Rectal smooth muscle tissue (tissue), 1 donor: ENCODE data around the gene RTL10.

Experiments
- H3K27ac ChIP-seq: one replicate; pipeline ENCODE4 v1.7.0; 2013; ENCODE audit warnings: low read depth, low read length, inconsistent platforms
- H3K27me3 ChIP-seq: one replicate; pipeline ENCODE4 v1.7.0; 2013; ENCODE audit warnings: low read length; ENCODE audit not compliant: control insufficient read depth, insufficient read depth
- H3K36me3 ChIP-seq: one replicate; pipeline ENCODE4 v1.7.0; 2013; ENCODE audit warnings: low read length; ENCODE audit not compliant: control insufficient read depth, insufficient read depth
- H3K4me1 ChIP-seq: one replicate; pipeline ENCODE4 v1.7.0; 2013; ENCODE audit warnings: low read length; ENCODE audit not compliant: control insufficient read depth, insufficient read depth
- H3K4me3 ChIP-seq: one replicate; pipeline ENCODE4 v1.7.0; 2013; ENCODE audit warnings: low read length
- H3K9ac ChIP-seq: one replicate; pipeline ENCODE4 v1.7.0; 2013; ENCODE audit warnings: low read length

Gene RTL10

DNA sequence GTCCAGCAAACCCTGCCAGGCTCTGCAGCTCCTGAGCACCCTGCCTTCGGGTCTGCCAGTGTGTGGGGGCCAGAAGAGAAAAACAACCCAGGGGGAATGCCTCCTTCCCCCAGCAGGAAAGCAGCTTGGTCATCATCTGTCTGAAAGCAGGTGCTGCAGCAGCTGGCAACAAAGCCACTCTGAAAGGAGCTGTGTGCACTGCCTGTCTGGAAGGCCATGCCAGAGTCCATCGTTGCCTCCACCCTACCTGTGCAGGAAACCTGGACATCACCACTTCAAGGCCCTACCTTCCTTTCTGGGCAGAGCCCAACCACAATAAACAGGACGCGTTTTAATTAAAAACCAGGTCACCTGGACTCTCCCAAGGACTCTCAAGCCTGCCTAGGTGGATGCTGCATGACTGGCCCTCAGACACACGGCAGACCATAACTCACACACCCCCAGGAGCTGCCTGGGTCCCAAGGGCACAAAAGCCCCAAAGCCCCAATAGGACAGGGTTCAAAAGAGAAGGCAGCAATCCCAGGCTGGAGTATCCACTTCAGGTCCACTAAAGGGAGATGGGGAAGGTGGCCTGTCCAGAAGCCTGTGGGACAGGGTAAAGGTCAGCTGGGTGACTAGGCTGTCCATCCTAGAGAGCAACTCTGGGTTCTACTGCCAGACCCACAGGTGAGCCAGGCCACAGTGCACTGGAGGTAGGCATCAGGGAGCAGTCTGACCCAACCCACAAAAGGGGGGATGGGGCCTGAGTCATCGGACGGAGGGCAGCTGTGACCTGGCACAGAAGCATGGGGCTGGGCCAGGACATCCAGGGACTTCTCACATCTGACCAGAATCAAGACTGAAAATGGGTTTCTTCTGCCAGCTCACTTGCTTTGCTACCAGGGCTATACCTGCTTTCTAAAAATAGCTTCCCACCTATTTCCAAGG lies 6.1 kb downstream of the RTL10 start:
- Histone ChIP-seq H3K27ac (no peak overlapping the region), H3K4me1 (peaks cover 9% of the 10 kb centered on the region), H3K36me3 (peaks cover 23% of the 10 kb centered on the region), H3K27me3 (no peaks in the 10 kb centered on the region), H3K9ac (no peak overlapping the region), H3K4me3 (no peak overlapping the region)

GRCh38 chr22:19847345-19847632 lies 7.4 kb downstream of the RTL10 start:
- Histone ChIP-seq H3K4me3 (no peak overlapping the region), H3K4me1 (no peaks in the 10 kb centered on the region), H3K36me3 (peaks cover 21% of the 10 kb centered on the region), H3K9ac (no peak overlapping the region), H3K27ac (no peak overlapping the region), H3K27me3 (no peaks in the 10 kb centered on the region)

DNA sequence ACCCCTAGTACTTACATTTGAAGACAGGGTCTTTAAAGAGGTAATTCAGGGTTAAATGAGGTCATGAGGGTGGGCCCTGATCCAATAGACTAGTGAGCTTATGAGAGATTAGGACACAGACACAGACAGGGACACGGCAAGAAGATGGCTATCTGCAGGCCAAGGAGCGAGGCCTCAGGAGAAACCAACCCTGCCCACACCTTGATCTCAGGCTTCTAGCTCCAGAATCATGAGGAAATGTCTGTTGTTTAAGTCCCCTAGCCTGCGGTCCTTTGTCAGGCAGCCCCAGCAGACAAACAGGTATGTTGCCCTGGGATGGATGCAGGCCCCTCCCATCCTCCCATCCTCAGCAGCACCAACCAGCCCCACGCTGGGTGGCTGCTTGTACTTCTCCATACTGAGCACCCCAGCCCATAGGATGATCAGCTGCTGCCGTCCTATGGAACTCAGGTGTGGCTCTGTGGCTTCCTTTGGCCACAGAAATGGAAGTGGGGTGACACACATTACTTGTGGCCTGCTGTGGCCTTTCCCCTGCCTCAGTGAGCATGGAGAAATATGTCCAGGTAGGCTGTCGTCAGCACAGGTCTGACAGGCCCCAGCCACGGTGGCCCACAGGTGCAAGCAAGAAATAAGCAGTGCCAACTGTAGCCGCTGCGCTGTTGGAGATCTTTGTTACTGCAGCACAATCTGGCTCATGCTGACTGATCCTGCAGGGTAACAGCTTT lies 7.9 kb downstream of the RTL10 start:
- Histone ChIP-seq H3K36me3 (peaks cover 16% of the 10 kb centered on the region), H3K9ac (no peak overlapping the region), H3K27me3 (no peaks in the 10 kb centered on the region), H3K4me1 (no peaks in the 10 kb centered on the region), H3K4me3 (no peak overlapping the region), H3K27ac (no peak overlapping the region)

DNA sequence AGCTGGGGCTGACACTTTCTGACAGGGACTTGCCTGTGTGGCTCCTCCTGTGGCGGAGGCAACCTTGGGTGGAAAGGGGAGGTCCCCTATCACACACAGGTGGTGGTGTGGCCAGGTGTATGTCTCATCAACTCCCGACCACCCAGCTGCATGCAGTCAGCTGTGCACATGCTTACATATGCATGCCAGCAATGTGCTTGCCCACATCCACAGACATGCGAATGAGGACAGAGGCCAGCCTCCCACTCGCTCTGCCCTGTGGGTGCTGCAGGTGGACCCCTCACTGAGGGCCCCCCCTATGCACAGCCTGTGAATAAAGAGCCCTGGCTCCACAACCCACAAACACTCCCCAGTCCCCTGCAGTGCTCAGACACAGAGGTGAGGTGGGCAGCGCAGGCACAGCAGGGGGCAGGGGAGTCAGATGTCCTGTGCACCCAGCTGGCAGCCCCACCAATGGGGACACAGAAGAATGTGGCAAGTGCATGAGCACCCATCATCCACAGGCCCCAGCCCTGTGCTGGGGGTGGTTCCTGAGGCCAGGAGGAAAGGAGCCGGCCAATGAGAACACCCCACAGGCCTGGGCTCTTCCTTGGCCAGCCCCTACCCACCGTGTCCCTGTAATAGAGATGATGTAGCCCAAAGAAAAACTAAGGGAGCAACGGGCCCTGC lies 9.5 kb downstream of the RTL10 start:
- Histone ChIP-seq H3K4me1 (no peaks in the 10 kb centered on the region), H3K9ac (no peak overlapping the region), H3K27ac (no peak overlapping the region), H3K36me3 (peaks cover 1% of the 10 kb centered on the region), H3K27me3 (no peaks in the 10 kb centered on the region), H3K4me3 (no peak overlapping the region)

GRCh38 chr22:19844377-19845053 lies 10.2 kb downstream of the RTL10 start:
- H3K36me3 ChIP-seq: no peaks in the 10 kb centered on the region
- H3K9ac ChIP-seq: no peak overlapping the region
- no peak overlapping the region for H3K27ac ChIP-seq
- no peak overlapping the region for H3K4me3 ChIP-seq
- H3K4me1 ChIP-seq: no peaks in the 10 kb centered on the region
- no peaks in the 10 kb centered on the region for H3K27me3 ChIP-seq

- no peaks in the 10 kb centered on the region for H3K36me3 ChIP-seq
- no peak overlapping the region for H3K4me3 ChIP-seq
- H3K9ac ChIP-seq: no peak overlapping the region
- H3K27ac ChIP-seq: peak overlapping the region; percentile 18
- no peaks in the 10 kb centered on the region for H3K27me3 ChIP-seq
- no peaks in the 10 kb centered on the region for H3K4me1 ChIP-seq
These were observed 10.8 kb downstream of the RTL10 start for GRCh38 chr22:19843857-19844376.

DNA sequence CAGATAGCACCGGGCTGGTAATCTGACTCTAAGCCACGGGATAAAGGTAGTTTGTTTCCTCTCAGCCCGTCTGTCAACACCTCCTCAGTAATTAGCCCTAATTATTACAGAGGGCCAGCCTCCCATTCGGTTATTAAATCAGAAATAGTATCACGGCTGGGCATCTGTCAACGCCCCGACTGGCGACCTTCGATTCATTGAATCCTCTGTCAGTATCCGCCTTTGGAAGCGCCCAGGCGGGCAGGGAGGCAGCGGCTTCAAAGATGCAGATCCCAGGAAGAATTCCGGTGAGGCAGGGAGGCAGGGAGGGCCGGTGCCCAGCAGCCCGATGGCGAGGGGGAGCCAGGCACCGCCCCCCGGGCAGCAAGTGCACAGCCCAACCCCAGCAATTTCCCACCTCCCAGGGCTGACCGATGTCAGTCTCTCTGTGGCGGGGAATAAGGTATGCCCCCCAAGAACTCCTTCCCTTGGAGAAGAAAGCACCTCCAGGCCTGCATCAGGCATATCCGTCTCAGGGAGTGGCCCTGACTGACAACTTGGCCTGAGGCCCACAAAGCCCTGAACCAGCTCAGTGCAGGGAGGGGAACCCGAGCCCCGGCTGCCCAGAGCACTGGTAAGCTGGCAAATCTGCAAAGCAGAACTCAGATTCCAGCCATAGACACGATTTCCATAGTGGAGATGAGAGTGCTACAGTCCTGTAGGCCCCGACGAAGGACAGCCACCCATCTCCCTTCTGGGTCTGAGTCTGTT lies 11.4 kb downstream of the RTL10 start:
- Histone ChIP-seq H3K4me1 (no peaks in the 10 kb centered on the region), H3K36me3 (no peaks in the 10 kb centered on the region), H3K4me3 (no peak overlapping the region), H3K27ac (no peak overlapping the region), H3K27me3 (no peaks in the 10 kb centered on the region), H3K9ac (no peak overlapping the region)

- Histone ChIP-seq H3K36me3 (no peaks in the 10 kb centered on the region), H3K9ac (no peak overlapping the region), H3K27me3 (no peaks in the 10 kb centered on the region), H3K4me3 (no peak overlapping the region), H3K27ac (no peak overlapping the region), H3K4me1 (no peaks in the 10 kb centered on the region)
These were observed 12.1 kb downstream of the RTL10 start for GRCh38 chr22:19842393-19843106.

- Histone ChIP-seq H3K9ac (no peak overlapping the region), H3K4me3 (no peak overlapping the region), H3K27me3 (no peaks in the 10 kb centered on the region), H3K36me3 (no peaks in the 10 kb centered on the region), H3K4me1 (no peaks in the 10 kb centered on the region), H3K27ac (no peak overlapping the region)
These were observed 12.9 kb downstream of the RTL10 start for GRCh38 chr22:19841641-19842392.

DNA sequence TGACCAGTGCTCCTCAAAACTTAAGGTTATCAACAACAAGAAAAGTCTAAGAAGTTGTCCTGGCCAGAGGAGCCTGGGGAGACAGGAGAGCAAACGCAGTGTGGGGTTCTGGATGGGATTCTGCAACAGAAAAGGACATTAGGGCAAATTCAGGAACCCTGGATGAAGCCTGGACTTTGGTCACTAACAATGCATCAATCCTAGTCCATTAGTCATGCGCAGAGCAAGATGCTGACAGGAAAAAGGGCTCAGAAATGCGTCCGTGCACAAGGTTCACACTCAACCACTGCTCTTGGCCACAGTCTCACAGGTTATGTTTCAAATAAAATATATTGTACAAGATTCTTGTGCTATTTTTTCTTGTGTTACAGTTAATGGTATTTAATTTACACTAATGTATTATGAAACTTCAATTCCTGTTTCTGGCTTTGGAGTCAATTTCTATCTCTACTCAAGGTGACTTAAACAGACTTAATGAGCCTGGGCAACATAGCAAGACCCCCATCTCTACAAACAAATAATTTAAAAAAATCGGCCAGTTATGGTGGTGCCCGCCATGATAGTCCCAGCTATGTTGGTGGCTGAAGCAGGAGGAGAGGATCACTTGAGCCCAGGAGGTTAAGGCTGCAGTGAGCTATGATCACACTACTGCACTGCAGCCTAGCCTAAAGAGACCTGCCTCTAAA lies 13.6 kb downstream of the RTL10 start:
- Histone ChIP-seq H3K36me3 (no peaks in the 10 kb centered on the region), H3K27me3 (no peaks in the 10 kb centered on the region), H3K4me3 (no peak overlapping the region), H3K4me1 (no peaks in the 10 kb centered on the region), H3K27ac (no peak overlapping the region), H3K9ac (no peak overlapping the region)
